HG02840 (cell line): ENCODE measurements around the gene MCUR1.
"Not testable (repeated sequence)": the region's sequence is repeated elsewhere in the genome, so short reads cannot be mapped to it uniquely, and the experiment has no call there.

Experiments used
- ATAC-seq: cut with Tn5 transposase; IDR thresholded peaks from one replicate; pipeline ENCODE4 v1.9.1; 2021; ENCODE audit warnings: mild to moderate bottlenecking, moderate library complexity, moderate number of reproducible peaks; ENCODE audit not compliant: unreplicated experiment, low FRiP score

Gene MCUR1

GRCh38 chr6:13787137-13787536, 27.2 kb downstream of the MCUR1 start:
- ATAC-seq, result no peak

- ATAC-seq, result not testable (repeated sequence)
These were observed 34.2 kb downstream of the MCUR1 start for GRCh38 chr6:13780162-13780561.

- ATAC-seq, result no peak
These were observed 36.3 kb downstream of the MCUR1 start for GRCh38 chr6:13778028-13778427.

GRCh38 chr6:13776602-13777001, 37.8 kb downstream of the MCUR1 start:
- ATAC-seq, result no peak

- ATAC-seq, result not testable (repeated sequence)
These were observed 38.9 kb downstream of the MCUR1 start for GRCh38 chr6:13775466-13775865.

- not testable (repeated sequence) for ATAC-seq
These were observed 41.9 kb downstream of the MCUR1 start for GRCh38 chr6:13772358-13773030.

- ATAC-seq, result no peak
These were observed 44.7 kb downstream of the MCUR1 start for GRCh38 chr6:13769655-13770053.

- no peak for ATAC-seq
These were observed 45.2 kb downstream of the MCUR1 start for GRCh38 chr6:13769034-13769654.

- no peak for ATAC-seq
These were observed 47.1 kb downstream of the MCUR1 start for GRCh38 chr6:13767121-13767808.

- ATAC-seq, result no peak
These were observed 48.1 kb downstream of the MCUR1 start for GRCh38 chr6:13766201-13766634.

GRCh38 chr6:13765570-13765969, 48.8 kb downstream of the MCUR1 start:
- ATAC-seq, result no peak

GRCh38 chr6:13764996-13765395, 49.4 kb downstream of the MCUR1 start:
- no peak for ATAC-seq

- ATAC-seq, result no peak
These were observed 50.5 kb downstream of the MCUR1 start for GRCh38 chr6:13763740-13764381.

GRCh38 chr6:13762611-13763441, 51.5 kb downstream of the MCUR1 start:
- no peak for ATAC-seq

- no peak for ATAC-seq
These were observed 52.9 kb downstream of the MCUR1 start for GRCh38 chr6:13761361-13762036.

- ATAC-seq, result no peak
These were observed 53.8 kb downstream of the MCUR1 start for GRCh38 chr6:13760307-13761304.

- no peak for ATAC-seq
These were observed 55.3 kb downstream of the MCUR1 start for GRCh38 chr6:13759025-13759424.

- ATAC-seq, result no peak
These were observed 59.7 kb downstream of the MCUR1 start for GRCh38 chr6:13754644-13755043.

GRCh38 chr6:13743736-13744127, 70.6 kb downstream of the MCUR1 start:
- no peak for ATAC-seq
